LHCN-M2 (cell line): ENCODE measurements around the gene FIBCD1. TPM values are rescaled to one million over a fixed set of nuclear protein-coding genes. Genes with fewer than 3 reads are reported as not detected.
A peak's percentile ranks its signal among the peaks of the same experiment; 100 is the strongest.
"Not testable (repeated sequence)": the region's sequence is repeated elsewhere in the genome, so short reads cannot be mapped to it uniquely, and the experiment has no call there.

ENCODE experiments used
- DNase-seq: peaks from one replicate; pipeline ENCODE4 v3.0.0-alpha.2; 2012; ENCODE audit warnings: low read depth
- total RNA-seq: library from RNA; depleted of rRNA; stranded (reverse); fragments of >200 nt; gene quantifications from 2 replicates; pipeline ENCODE4 v1.2.3, GENCODE V29; 2014

The FIBCD1 gene
- total RNA-seq, 1 experiment from 2014 or later: 1.7 TPM

- no peak for DNase-seq
Observed at GRCh38 chr9:130955947-130956621, 17.0 kb upstream of the FIBCD1 start.

DNA sequence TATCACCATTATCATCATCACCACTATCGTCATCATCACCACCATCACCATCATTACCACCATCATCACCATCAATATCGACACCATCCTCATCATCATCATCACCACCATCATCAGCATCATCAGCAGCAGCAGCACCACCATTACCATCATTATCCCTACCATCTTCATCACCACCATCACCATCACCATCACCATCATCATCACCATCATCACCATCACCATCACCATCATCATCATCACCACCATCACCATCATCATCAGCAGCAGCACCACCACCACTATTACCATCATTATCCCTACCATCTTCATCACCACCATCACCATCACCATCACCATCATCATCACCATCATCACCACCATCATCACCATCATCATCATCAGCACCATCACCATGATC lies 15.9 kb upstream of the FIBCD1 start:
- DNase-seq: not testable (repeated sequence)

DNA sequence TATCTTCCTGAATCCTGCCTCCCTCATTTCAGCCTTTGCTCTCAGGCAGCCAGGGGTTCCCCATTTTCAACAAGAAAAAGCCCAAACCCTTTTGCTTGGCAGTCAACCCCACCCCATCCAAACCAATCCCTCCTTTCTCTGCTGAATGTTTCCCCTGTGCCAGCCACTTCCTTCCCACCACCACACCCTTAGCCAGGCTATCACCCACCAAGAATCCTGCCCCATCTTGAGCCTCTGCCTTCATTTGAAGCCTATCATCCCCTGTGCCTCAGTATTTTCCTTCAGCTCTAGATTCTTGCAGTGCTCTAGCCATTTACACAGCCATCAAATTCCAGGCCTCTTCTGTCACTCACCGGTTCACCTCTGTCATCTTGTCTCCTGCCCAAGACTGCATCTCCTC lies 15.3 kb upstream of the FIBCD1 start:
- no peak for DNase-seq

GRCh38 chr9:130952065-130952762 lies 13.2 kb upstream of the FIBCD1 start:
- DNase-seq: no peak

GRCh38 chr9:130950039-130950311 lies 10.9 kb upstream of the FIBCD1 start:
- no peak for DNase-seq

- no peak for DNase-seq
Observed at GRCh38 chr9:130949188-130950038, 10.4 kb upstream of the FIBCD1 start.

- DNase-seq: no peak
Observed at GRCh38 chr9:130948266-130948665, 9.2 kb upstream of the FIBCD1 start.

- DNase-seq: no peak
Observed at GRCh38 chr9:130947618-130948140, 8.6 kb upstream of the FIBCD1 start.

GRCh38 chr9:130946766-130947617 lies 7.9 kb upstream of the FIBCD1 start:
- DNase-seq: peak; percentile 70

DNA sequence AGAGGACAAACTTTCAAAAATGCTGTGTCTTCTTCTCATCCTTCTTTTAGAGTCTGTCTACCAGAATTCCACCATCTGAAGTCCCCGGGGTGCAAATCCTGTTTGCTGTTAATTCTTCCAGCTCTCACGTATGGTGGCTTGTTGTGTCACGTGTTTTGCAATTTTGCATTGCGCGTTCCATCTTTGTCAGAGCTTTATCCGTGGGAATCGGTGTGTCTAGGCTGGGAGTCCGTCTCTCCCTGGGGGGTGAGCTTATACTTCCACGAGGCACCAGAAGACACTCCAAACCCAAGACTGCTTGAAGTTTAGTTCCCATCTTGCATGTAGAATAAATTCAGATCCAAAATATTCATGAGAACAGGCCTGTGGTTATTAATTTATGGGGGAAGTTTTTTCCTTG lies 6.1 kb upstream of the FIBCD1 start:
- DNase-seq: no peak

GRCh38 chr9:130944510-130945058 lies 5.5 kb upstream of the FIBCD1 start:
- DNase-seq: no peak

- DNase-seq: no peak
Observed at GRCh38 chr9:130943777-130944176, 4.7 kb upstream of the FIBCD1 start.

DNA sequence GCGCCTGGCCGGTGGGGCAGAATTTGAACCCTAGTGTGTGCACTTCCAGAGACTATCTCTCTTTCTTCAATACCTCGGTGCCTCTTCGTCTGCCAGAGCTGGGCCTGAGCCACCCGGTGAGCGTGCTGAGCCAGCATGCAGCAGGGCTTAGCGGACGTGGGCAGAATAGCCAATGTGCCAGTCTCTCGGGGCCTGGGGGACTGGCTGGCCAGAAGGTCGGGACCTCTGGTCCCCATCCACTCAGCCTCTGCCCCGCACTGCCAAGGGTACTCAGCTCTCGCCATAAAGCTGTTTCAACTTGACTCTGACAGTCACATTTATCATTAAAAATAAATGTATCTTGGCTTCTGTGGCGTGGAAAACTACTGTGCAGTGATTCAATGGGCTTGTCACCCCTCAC lies 4.2 kb upstream of the FIBCD1 start:
- DNase-seq: no peak

DNA sequence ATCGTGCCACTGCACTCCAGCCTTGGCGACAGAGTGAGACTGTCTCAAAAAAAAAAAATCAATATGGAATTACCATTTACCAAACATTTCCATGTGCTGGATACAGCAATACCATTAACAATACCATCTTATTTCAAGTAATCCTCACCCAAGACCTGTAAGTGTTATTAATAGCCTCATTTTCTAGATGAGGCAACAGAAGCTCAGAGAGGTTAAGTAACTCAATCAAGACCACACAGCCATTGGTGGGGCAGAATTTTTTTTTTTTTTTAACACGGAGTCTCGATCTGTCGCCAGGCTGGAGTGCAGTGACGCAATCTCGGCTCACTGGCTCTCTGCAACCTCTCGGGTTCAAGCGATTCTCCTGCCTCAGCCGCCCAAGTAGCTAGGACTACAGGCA lies 3.6 kb upstream of the FIBCD1 start:
- DNase-seq: no peak

- no peak for DNase-seq
Observed at GRCh38 chr9:130942084-130942483, 3.0 kb upstream of the FIBCD1 start.

DNA sequence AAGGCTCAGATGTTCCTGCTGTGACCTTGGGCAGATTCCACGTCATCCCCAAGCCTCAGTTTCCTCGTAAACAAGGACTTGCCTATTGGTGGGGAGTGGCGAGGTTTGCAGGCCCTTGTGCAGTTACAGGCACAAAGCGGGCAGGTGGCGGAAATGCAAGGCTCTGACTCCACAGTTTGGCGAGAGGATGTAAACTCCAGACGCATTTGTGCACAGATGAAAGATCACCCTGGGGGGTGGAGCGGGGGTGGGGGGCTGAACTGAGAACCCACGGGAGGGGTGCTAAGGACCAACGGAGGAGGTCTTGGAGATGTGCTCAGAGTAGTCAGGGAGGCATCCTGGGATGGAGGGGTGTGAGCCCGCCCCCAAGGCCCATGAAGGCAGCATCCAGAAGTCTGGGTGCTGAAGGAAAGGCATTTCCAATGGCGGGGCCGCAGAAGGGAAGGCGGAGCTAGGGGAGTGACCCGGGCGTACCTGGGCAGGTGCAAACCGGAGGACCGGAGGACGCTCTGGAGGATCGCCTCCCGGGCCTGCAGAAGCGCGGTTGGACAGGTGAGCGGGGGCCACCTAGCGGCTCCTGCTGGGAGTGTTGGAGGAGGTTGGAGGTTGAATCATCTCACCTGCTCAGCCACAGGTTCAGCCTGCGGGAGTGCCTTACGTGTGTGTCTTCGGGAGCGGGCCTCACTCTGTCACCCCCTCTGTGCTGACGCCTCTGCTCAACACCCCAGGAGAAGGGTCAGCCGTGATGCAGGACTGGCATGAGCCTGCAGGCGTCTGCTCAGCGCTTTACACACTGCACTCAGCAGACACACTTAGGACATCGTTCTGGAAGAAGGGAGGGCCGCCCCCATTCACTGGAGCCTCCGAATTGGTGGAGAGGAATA lies 1.9 kb upstream of the FIBCD1 start:
- DNase-seq: no peak

DNA sequence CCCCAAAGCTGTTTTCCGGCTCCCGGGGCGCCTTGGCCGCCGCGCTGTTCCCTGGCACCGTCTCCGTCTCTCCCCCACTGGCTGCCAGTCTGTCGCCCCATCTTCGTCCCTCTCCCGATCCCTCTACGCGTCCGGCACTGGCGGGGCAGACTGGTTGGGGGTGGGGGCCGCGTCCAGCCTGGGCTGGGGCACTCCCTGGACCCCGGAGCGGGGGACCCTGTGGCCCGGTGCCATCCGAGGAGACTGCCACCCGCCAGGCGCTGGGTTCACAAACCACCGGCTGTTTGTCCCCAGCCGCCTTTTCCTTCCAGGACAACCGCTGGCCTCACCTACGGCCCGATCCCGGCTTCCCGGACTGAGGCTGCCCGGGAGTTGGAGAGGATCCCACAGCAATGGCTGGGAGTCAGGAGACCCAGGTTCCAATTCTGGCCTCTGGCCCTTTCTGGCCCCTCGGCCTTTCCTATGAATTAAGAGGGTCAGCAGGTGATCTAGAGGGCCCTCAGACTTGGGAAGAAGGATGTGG lies 1.0 kb upstream of the FIBCD1 start:
- DNase-seq: no peak

GRCh38 chr9:130939405-130940026 lies 469 bp upstream of the FIBCD1 start:
- DNase-seq: no peak

DNA sequence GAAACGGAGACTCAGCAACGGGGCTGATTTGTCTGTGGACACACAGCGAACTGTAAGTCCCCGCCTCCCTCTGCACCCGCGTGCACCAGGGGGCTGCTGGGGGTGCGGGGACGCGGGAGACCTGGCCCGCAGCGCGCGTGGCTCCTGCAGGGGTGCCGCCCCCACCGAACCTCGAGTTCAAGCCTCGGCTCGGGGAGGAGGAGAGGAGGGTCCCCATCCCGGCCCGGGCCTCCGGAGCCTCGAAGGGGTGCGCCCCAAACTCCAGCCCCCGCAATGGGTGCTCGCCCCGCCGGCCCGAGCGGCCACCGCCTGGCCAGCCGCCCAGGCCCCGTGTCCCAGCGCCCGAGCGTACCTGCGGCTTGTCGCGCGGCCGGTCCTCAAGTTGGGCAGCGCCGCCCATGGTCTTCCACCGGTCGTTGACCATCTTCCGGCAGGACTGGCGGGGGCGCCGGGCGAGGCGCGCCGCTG lies 829 bp downstream of the FIBCD1 start:
- no peak for DNase-seq
